Measurements from ENCODE around the gene TTC28.
A peak's percentile ranks its signal among the peaks of the same experiment; 100 is the strongest.
"Not testable (repeated sequence)": the region's sequence is repeated elsewhere in the genome, so short reads cannot be mapped to it uniquely, and the experiment has no call there.

TTC28 gene

GRCh38 chr22:28600546-28601143 is 79.0 kb downstream of the TTC28 start:
- peak; percentile 26 for DNase-seq

- DNase-seq: no peak
Measured at GRCh38 chr22:28599693-28600092, 79.9 kb downstream of the TTC28 start.

- DNase-seq: no peak
Measured at GRCh38 chr22:28597665-28598064, 82.0 kb downstream of the TTC28 start.

GRCh38 chr22:28594797-28595462 is 84.7 kb downstream of the TTC28 start:
- DNase-seq: peak; percentile 44

GRCh38 chr22:28594076-28594796 is 85.4 kb downstream of the TTC28 start:
- DNase-seq: no peak

- no peak for DNase-seq
Measured at GRCh38 chr22:28593299-28593698, 86.3 kb downstream of the TTC28 start.

- no peak for DNase-seq
Measured at GRCh38 chr22:28589102-28589750, 90.4 kb downstream of the TTC28 start.

- no peak for DNase-seq
Measured at GRCh38 chr22:28585324-28585723, 94.3 kb downstream of the TTC28 start.

GRCh38 chr22:28582806-28583205 is 96.8 kb downstream of the TTC28 start:
- no peak for DNase-seq

- DNase-seq: no peak
Measured at GRCh38 chr22:28581016-28581415, 98.6 kb downstream of the TTC28 start.

- DNase-seq: no peak
Measured at GRCh38 chr22:28576162-28576561, 103.5 kb downstream of the TTC28 start.

GRCh38 chr22:28574159-28574788 is 105.4 kb downstream of the TTC28 start:
- no peak for DNase-seq

GRCh38 chr22:28570696-28571373 is 108.8 kb downstream of the TTC28 start:
- no peak for DNase-seq

GRCh38 chr22:28568974-28569373 is 110.7 kb downstream of the TTC28 start:
- DNase-seq: not testable (repeated sequence)

GRCh38 chr22:28568099-28568498 is 111.5 kb downstream of the TTC28 start:
- no peak for DNase-seq

GRCh38 chr22:28566920-28567499 is 112.6 kb downstream of the TTC28 start:
- not testable (repeated sequence) for DNase-seq

GRCh38 chr22:28563636-28564035 is 116.0 kb downstream of the TTC28 start:
- DNase-seq: no peak

GRCh38 chr22:28562324-28562723 is 117.3 kb downstream of the TTC28 start:
- no peak for DNase-seq

- not testable (repeated sequence) for DNase-seq
Measured at GRCh38 chr22:28560743-28561101, 118.9 kb downstream of the TTC28 start.

- no peak for DNase-seq
Measured at GRCh38 chr22:28560046-28560742, 119.4 kb downstream of the TTC28 start.

- DNase-seq: no peak
Measured at GRCh38 chr22:28557184-28557583, 122.5 kb downstream of the TTC28 start.

Data from NCI-H1105 (cell line).